NK-92 treated with Interleukin-12 subunit alpha and Interleukin-12 subunit beta, amount 100 ng/mL, for 24 hours (cell line): Measurements from ENCODE around the gene IZUMO1.
"Not testable (repeated sequence)": the region's sequence is repeated elsewhere in the genome, so short reads cannot be mapped to it uniquely, and the experiment has no call there.

ENCODE experiments used
- DNase-seq: peaks from one replicate; lab custom pipeline; 2025; lab: John Stamatoyannopoulos, UW

The IZUMO1 gene

DNA sequence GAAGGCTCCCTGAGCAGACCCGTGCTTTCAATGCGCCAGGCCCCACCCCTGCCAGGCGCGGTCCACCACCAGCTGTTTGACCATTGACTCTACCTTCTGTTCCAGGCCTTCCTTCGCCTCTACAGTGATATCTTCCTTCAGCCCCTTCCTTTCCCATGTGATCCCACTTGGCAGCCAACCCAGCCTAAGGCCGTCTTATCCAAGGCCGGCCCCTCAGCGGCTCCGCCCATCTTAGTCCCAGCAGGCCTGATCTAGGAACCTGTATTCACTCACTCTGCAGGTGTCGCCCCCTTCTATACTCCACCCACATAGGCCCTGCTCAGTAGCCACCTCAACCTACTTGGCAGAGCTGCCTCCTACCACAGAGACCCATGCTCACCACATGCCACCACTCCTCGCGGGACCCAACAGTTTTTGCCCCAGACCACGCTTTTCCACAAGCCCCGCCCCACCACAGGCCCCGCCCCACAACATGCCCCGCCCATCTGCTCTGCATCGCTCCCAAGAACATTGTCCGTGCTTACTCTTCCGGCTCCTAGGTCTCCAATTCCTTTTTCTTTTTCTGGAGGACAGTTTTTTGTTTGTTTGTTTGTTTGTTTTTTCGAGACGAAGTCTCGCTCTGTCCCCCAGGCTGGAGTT, 9.2 kb downstream of the IZUMO1 start:
- no peak for DNase-seq

DNA sequence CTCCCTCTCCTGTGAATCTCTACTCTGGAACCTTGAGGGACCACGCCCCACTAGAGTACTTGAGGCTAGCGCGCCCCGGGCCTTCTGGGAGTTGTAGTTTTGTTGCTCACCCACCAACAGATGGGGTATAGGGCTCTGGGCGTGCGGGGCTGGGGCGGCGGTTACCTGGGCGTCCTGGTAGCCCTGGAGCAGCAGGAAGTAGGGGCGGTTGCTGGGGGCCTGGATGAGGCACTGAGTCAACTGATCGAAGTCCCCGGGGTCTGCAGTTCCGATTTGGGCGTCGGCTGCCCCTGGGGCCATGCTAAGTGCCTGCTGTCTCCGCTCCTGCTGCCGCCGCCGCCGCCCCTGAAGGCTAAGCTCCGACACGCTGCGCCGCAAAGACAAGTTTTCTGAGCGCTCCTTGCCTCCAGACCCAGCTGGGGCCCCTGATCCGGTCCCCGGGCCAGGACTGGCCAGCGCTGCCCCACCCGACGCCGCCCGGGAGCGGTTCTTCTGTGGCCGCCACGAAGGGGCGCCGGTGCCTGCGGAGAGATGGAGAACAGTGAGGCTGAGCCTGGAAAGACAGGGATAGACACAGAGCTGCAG, 11.6 kb downstream of the IZUMO1 start:
- no peak for DNase-seq

DNA sequence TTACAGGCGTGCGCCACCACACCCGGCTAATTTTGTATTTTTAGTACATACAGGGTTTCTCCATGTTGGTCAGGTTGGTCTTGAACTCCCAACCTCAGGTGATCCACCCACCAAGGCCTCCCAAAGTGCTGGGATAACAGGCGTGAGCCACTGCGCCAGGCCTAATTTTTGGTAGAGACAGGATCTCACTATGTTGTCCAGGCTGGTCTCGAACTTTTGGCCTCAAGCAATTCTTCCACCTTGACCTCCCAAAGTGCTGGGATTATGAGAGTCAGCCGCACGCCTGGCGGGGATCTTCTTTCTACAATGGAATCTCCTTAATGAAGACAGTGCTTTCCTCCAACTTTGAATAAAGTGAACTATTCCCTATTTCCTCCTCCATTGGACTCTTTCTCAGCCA, 12.1 kb downstream of the IZUMO1 start:
- no peak for DNase-seq

DNA sequence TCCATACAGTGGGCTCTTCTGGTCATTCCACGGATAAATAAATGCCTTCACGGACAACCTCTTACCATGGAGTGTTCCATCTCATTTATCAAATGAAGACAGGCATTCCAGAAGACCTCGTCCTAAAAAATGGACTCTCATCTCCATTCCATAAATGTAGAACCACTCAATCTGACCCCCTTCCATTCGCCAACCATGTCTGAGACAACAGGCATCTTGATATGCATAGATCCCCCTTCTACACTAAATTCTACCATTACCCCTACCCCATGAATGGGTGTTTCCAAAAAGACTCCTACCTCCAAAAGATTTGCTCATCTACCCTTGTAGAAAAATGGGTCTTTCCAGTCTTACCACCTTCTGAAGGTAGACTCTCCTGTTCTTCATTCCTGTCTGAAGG, 15.3 kb downstream of the IZUMO1 start:
- DNase-seq: no peak

DNA sequence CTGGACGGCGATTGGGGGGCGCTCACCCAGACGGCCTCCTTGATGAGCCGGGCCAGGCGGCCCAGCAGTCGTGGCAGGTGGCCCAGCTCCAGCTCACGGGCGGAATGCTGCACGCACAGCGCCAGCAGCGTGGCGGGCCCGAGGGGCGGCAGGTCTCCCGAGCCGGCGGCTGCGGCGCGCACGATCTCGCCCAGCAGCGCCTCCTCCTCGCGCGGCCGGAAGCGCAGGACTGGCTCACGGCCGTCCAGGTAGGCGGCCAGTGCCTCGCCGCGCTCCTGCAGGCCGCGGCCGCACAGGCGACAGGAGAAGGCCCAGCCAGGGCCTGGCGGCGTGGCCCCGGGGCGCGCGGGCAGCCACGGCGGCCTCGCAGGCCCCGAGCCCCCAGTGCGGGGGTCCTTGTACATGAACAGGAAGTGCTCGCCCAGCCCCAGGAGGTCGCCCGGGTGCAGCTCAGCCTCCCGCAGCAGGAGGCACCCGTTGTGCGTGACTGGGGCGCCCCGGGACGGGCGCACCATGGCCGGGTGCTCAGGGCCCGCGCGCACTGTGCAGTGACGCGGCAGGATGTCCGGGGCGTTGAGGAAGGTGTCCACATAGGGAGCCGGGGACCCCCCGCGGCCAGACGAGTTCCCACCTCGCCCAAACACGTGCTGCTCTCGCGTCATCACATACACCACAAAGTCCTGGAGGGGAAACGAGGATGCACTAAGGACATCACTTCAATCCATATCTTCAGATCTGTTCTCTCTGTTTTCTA, 17.6 kb downstream of the IZUMO1 start:
- no peak for DNase-seq

DNA sequence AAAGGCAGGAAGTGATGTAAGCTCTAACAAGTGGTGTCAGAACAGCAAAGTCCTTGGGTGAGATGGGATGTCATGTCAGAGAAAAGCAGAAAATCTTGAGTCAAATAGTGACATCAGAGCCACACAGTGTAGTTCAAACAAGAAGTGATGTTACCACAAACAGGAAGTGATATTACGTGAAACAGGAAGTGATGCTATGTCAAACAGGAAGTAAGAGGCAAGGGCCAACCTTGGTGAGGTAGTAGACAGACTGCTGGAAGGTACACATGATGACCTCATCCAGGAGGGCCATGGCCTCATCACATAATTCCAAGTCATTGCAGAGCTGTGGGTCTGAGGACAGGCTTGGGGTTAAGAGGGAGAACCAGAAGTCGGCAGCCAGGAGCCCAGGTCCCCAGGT, 20.2 kb downstream of the IZUMO1 start:
- DNase-seq: no peak

DNA sequence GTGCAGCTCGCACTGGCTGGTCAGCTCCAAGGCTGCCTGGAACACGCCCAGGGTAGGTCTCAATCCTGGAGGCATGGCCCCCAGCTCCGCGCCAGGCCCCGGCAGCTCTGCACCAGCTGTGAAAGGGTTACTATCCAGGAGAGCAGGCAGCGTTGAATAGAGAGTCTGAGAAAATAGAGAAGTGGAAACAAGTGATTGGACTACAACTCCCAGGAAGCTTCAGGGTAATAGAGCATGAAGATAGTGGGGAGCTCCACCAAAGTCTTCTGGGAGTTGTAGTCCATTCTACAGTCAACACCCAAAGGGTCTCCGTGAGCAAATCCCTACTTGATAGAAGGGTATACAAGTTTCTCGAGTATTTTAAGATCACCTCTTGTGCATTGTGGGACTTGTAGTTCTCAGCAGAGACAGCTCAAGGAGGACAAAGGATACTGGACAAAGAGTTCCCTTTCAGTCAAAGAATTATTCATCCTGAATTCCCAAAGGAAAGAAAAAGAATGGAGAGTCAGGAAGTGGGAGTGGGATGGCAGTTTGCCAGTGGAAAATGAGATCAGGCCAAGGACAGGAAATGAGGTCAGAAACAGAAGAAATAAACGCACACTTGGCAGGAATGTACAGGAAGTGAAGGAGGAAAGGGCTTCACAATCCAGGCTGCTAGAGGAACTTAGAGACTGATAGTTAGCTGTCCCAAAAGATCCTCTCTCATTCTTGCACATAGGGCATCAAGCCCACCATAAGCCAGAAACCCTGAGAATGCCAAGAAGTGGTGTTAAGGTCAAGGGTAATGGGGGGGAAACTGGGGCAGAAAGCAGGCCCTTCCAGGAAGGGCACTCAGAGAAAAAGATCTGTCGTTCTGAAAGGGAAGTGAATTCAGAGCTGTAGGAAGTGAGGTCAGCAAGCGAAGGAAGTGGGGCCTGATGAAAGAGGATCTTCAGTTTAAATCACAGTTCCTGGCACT, 21.6 kb downstream of the IZUMO1 start:
- no peak for DNase-seq

DNA sequence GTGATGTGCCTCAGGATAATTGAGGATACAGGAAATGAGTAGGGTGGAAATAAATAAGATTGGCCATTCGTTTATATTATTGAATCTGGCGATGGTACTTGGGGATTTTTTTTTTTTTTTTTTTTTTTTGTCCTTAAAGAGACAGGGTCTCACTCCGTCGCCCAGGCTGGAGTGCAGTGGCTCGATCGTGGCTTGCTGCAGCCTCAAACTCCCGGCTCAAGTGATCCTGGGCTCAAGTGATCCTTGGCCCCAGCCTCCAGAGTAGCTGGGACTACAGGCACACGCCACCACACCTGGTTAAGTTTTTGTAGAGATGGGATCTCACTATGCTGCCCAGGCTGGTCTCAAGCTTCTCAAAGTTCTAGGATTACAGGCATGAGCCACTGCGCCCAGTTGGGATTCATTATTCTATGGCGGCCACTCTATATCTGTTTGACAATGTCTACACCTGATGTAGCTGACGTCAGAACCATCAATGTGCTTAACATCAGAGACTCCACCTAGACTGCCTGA, 24.5 kb downstream of the IZUMO1 start:
- no peak for DNase-seq

DNA sequence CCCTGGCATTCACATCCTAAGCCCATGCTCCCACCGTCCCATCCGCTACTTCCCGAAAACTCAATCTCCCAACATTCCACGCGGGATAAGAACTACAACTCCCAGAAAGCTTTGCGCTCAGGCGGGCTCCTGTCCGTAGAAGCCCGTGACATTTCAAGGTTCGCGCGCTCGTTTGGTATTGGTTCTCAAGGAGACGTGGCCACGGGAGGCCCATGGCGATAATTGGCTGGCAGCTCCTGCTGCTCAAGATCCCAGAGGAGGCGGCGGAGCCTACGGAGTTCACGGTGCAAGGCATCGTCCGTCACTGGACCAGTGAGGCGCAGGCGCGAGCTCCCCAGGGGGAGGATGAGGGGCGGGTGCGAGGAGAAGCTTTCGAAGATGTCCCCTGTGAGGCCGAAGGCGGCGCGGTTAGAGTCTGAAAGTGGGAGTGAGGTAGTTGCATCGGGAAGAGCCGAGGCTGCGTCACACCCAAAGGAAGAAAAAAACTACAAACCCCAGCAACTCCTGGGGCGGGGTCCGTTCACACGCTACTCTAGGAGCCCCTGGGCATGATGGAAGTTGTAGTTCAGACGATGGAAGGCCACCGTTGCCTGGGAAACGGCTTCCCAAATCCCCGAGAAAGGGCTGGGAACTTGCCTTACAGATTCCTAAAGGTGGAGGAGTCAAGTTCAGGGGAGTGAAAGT, 26.0 kb downstream of the IZUMO1 start:
- peak; percentile 96 for DNase-seq

DNA sequence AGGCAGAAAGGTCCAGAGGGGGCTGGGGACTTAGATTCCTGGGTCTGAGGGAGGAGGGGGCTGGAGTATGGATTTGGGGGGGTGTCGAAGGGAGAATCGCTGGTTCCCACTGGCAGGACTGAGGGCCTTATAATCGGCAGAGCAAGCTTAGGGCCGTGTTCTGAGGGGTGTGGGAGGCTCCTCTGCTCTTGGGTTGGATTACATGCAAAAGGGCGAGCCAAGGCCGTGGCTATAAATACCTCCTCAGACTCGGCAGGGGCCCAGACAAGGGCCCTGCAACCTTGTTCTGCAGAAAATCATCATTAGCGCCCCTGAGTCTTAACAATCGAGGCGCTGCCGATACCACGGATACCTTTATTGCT, 26.5 kb downstream of the IZUMO1 start:
- DNase-seq: no peak

DNA sequence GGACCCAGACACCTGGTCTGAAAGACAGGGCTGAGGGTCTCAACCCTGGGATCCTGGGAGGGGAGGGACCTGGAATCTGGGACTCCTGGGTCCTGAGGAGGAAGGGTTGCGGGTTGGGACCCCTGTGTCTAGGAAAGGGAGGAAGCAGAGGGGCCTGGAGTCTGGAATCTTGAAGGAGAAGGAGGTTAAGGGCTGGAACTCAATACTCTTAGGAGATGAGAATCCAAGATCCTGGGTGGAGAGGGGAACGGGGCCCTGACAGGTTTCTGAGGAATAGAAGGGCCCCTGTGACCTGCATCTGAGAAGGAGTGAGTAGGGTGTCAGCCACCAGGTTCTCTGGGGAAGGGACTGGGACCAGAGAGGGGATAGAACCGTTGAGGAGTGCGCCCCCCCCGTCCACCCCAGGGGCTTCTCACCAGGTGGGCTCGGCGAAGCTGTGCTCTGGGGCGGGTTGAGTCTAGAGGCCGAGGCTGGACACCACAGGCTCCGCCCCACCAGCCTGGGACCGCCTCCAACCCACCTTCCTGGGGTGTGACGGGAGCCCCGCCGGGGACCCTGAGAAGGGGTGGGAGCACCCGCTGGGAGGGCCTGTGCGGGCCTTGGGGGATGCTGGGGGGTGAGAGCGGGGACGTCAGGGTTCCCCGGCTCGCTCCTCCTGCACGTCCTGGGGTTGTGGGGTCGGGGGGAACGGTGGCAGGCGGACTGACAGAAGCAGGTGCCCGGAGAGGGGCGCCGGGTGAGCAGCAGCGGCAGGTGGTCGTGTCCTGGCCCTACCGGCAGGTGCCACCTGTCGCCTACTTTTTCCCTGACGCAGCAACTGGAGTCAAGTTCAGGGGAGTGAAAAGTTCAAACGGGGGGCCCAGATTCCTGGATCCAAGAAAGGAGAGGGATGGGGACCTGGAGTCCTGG, 27.2 kb downstream of the IZUMO1 start, which contains the start of gene MAMSTR:
Gene MAMSTR (minus strand): TSS at position 463 of the 909 bp plus-strand sequence. CDS start 694 bp downstream, outside the sequence.
- DNase-seq: no peak

DNA sequence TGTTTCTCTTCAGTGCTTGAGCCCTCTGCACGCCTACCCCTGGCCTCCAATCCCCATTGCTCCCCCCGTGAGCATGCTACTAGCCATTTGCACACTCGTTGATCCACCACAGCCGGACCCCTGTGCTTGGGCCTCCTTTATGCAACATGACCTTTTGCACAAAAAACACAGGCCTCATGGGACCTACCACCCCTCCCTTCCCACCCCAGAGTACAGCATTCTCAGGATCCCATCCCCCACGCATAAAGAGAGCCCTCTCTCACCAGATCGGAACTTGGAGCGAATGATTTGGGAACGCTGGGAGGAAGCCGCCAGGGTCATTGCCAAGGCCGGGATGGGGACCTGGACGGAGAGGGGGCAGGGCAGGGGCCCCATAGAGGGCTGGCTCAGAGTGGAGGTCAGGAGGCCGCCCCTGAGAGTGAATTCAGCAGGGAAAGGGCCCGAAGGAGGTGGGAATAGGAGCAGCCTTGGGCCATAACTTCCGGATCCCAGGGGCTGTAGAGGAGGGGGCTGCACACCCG, 27.9 kb downstream of the IZUMO1 start:
- DNase-seq: no peak

DNA sequence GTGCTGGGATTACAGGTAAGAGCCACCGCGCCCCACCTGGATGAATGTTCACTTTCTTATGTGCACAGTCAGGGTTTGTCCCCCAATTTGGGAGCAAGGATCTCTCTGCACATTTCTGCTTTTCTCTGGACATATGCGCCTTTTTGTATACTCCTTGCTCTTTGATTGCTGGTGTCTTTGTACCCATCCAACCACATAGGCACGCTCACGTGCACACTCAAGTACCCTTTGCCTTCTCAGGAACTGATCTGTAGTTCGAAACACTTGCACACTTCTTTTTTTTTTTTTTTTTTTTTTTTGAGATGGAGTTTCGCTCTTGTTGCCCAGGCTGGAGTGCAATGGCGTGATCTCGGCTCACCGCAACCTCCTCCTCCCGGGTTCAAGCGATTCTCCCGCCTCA, 28.6 kb downstream of the IZUMO1 start:
- not testable (repeated sequence) for DNase-seq

DNA sequence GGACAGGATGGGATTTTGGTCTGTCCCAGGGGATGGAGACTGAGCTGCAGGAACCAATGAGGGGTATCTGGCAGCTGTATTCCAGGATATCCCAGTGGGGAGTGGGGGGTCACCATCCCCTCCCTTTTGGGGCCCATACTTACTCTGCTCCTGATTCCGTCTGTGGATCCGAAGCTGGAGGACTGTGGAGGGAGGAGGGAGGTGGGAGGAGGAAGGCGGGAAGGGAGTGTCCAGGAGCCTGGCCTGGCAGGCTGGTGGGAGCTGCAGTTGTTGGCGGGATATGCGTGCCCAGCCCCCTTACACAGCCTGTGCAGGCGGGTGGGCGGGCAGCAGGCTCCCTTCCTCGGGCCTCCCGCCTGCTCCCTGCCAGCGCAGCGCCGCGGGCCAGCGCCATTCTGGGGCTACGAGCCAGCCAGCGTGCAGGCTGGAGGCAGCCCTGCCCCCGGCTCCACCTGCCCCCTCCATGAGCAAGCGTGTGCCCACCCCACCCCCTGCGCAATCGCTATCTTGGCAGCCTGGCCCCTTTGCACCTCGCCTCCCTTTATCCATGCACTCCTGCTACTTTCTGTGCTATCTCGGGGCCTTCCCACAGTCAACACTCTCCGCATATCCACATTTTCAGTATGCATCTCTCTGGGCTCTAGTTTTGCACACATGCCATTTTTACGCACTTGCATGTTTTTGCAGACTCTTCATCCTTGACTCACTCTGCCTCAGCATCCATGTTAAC, 30.0 kb downstream of the IZUMO1 start:
- no peak for DNase-seq

DNA sequence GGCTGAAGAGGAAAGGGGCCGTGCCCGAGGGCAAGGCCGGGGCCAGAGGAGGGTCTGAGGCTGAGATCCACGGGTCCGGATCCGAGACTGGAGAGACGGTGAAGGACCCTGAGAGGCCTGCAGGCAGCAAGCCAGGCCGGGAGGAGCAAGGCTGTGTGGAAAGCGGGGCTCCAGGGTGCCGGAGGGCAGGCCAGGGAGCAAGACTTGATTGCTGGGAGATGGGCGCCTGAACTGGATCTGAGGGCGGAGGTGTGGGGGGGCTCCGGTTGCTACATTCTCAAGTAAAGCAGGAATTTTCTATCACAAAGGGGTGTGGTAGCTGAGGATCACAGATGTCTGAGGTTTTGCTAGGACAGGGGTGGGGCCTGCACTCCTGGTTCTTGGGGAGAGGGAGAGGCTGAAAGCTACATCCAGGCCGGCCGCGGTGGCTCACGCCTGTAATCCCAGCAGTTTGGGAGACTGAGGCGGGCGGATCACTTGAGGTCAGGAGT, 31.0 kb downstream of the IZUMO1 start:
- DNase-seq: no peak

DNA sequence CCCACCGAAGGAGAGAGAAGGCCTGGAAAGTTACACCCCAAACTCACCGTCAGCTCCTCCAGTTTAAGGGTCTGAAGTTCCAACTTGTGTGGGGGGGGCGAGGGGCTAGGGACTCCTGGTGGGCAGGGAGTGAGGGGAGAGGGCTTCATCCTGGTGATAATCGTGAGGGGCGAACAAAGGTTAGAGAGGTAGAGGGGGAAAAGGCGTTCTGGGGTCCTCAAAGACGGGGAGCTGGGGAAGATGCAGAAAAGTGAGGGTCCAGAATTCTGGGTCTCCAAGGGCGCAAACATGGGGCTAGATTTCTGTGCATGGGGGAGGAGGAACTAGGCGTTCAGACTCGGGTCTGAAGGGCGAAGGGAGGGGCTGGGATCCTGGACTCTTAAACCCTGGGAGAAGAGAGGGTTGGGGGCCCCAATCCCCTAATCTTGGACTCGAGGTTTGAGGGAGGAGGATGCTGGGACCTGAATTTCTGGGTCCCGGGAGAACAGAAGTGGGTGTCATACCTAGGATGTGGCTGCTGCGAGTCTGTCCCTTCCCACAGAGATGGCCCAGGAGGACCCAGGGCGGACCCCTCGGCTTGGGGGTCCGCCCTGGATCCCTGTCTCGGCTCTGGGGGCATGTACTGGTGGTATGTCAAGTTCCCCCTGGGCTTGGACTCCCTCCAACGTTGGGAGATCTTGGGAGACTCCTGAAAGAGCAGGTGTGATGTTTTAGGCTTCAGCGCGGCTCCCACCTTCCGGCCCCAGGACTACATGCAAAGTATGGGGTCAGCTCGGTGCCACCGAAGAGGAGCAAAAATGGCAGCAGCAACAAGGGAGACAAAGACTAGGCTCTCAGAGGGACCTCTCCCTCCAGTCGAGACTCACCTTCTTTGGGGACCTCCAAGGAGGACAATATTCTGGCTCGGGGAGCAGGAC, 31.7 kb downstream of the IZUMO1 start:
- DNase-seq: no peak

DNA sequence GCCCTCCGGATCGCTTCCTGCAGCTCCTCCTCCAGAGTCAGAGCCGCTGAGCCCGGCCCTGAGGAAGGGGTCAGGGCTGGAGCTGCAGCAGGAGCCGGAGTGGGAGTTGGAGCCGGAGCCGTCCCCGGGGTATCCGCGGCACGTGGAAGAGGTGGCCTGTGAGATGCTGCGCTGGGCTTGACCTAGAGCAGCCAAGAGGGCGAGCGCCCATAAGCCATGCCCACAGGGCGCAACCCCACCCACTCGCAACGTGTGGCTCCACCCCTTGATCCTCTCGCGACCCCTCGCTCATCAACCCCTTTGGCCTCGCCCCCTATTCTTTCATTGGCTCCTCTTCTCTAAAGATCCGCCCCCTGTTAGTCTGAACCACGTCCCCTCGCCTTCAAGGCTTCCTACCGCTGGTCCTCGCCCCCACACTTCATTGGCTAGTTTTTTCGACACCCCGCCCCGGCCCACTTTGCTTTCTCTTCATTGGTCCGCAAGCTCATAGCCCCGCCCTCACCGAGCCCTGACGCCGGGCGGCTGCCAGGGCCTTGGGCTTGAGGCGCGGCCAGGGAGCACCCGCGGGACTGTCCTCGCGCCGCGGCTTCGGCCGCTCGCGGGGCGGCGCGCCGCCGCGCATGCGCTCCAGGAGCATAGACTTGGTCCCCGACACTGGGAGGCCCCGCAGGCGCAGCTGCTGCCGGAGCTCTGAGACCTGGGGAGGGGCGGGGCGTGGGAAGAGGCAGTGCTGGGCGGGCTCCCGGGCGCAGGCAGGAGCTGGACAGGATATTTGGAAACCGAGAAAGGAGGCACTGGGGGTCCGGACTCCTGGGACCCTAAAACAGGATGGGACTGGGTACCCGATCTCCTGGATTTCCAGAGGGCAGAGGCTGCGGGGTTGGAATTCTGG, 32.6 kb downstream of the IZUMO1 start:
- peak; percentile 96 for DNase-seq
